Muscle of leg (tissue), 11 donors: ENCODE results near the gene SLC35E3. TPM values are rescaled to one million over a fixed set of nuclear protein-coding genes. Genes with fewer than 3 reads are reported as not detected.
"Not testable (repeated sequence)": the region's sequence is repeated elsewhere in the genome, so short reads cannot be mapped to it uniquely, and the experiment has no call there.

Source experiments
- DNase-seq: peaks from one replicate; pipeline ENCODE4 v3.0.0; 2013
- H3K27ac ChIP-seq: one replicate; pipeline ENCODE4 v1.5.1; 2013; ENCODE audit warnings: mild to moderate bottlenecking, low read length, control low read depth
- H3K27me3 ChIP-seq: one replicate; pipeline ENCODE4 v1.6.1; 2013; ENCODE audit warnings: low read length; ENCODE audit not compliant: control insufficient read depth, insufficient read depth
- H3K36me3 ChIP-seq: one replicate; pipeline ENCODE4 v1.6.1; 2013; ENCODE audit warnings: low read length; ENCODE audit not compliant: control insufficient read depth, insufficient read depth
- H3K4me1 ChIP-seq: one replicate; pipeline ENCODE4 v1.6.1; 2013; ENCODE audit warnings: low read length; ENCODE audit not compliant: control insufficient read depth, insufficient read depth
- H3K4me3 ChIP-seq: one replicate; pipeline ENCODE4 v1.5.1; 2013; ENCODE audit warnings: low read length, control low read depth
- H3K9me3 ChIP-seq: replicated peaks from 2 replicates; pipeline ENCODE4 v1.6.1; 2013; ENCODE audit warnings: low read depth, low read length; ENCODE audit not compliant: control insufficient read depth
- WGBS: methylation state at CpG from one replicate; pipeline ENCODE4 v1.1.5; 2013; ENCODE audit warnings: missing lambda C conversion rate; ENCODE audit not compliant: insufficient coverage; 5-methylcytosine and 5-hydroxymethylcytosine counted together
- polyA plus RNA-seq, 8 donors: library from polyadenylated mRNA; unstranded; fragments of 120-200 nt; gene quantifications; one replicate each; pipeline versions ENCODE4 v1.2.1 to v1.2.3, GENCODE V29; 2013; ENCODE audit warnings: inconsistent platforms in 1 of 8, low replicate concordance in 1 of 8; ENCODE audit not compliant: insufficient read length in 8 of 8, insufficient read depth in 1 of 8
- total RNA-seq: library from RNA; stranded (reverse); fragments of 120-200 nt; gene quantifications from one replicate; pipeline ENCODE4 v1.2.4, GENCODE V29; 2013

Gene SLC35E3
- total and polyA plus RNA-seq, 9 donors: 11.0 to 24.8 (median 16.6) TPM

DNA sequence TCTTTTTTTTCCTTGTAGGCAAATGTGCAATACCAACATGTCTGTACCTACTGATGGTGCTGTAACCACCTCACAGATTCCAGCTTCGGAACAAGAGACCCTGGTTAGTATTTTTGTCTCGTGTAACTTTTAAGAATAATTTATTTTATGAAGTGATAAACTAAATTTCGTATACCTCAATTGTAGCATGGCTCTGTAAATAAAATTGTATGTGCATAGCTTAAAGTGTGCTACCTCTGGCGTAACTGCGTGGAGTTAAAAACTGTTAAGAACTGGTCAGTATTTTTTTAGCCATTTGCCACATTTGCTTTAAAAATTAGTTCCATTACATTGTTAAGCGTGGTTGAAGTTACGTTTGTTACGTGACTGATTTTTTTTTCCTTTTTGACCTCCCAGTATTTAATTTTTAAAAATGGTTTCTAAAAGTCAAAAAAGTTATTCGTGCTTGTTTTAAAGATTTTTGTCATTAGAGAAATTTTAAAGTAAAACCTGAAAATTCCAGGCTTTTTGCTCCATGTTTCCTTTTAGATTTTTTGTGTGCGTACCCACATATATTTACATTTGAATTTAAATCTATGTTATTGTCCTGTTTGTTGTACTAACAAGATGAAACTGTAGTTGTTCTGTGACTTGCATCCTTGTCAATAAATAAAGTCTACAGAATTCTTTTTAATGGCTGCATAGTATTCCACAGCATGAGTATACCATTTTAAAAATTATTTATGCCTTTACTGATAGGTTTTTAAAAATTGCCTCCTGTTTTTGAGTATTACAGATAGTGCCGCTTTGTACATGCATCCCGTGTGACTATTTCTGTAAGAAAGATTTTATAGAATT is 63.4 kb downstream of the SLC35E3 start:
- no peaks in the 10 kb centered on the region for H3K27me3 ChIP-seq
- peak overlapping the region; percentile 99 for H3K4me3 ChIP-seq
- H3K4me1 ChIP-seq: peaks cover 3% of the 10 kb centered on the region
- WGBS: no CpG with 5 or more reads among the region's 12 CpGs
- peak overlapping the region; percentile 99 for H3K27ac ChIP-seq
- no peak for DNase-seq
- H3K36me3 ChIP-seq: peaks cover 22% of the 10 kb centered on the region
- no peaks in the 10 kb centered on the region for H3K9me3 ChIP-seq

- DNase-seq, H3K4me1 ChIP-seq, H3K4me3 ChIP-seq, H3K27ac ChIP-seq, H3K27me3 ChIP-seq, H3K9me3 ChIP-seq: not testable (repeated sequence)
- H3K36me3 ChIP-seq: peaks cover 27% of the 10 kb centered on the region
- 95% methylated on average over 3 of the region's 13 CpGs for WGBS
Observed at GRCh38 chr12:68810027-68810389, 64.0 kb downstream of the SLC35E3 start.

- not testable (repeated sequence) for H3K9me3 ChIP-seq, H3K27me3 ChIP-seq, H3K4me1 ChIP-seq, H3K27ac ChIP-seq, DNase-seq, H3K4me3 ChIP-seq
- H3K36me3 ChIP-seq: peaks cover 36% of the 10 kb centered on the region
- 70% methylated on average over 2 of the region's 6 CpGs for WGBS
Observed at GRCh38 chr12:68811573-68811972, 65.6 kb downstream of the SLC35E3 start.

GRCh38 chr12:68812553-68813241 is 66.7 kb downstream of the SLC35E3 start:
- no peaks in the 10 kb centered on the region for H3K9me3 ChIP-seq
- no peaks in the 10 kb centered on the region for H3K27me3 ChIP-seq
- H3K27ac ChIP-seq: no peak overlapping the region
- no CpG with 5 or more reads among the region's 1 CpG for WGBS
- DNase-seq: no peak
- H3K4me3 ChIP-seq: no peak overlapping the region
- no peaks in the 10 kb centered on the region for H3K4me1 ChIP-seq
- H3K36me3 ChIP-seq: peaks cover 39% of the 10 kb centered on the region

DNA sequence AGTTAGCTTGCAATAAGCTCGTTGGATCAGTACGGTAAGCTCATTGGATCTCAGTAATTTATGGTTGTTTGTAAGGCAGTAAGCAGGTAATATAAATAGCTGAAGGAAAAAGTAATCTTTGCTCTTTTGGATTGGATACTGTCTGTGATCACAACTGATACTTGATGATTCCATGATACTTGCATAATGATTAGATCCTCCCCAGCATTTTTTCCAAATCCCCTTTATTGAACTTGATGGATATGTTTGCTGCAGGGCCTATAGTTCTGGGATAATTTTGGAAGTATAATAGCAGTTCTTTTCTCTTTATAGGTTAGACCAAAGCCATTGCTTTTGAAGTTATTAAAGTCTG is 67.2 kb downstream of the SLC35E3 start:
- Histone ChIP-seq H3K4me1 (no peaks in the 10 kb centered on the region), H3K27ac (no peak overlapping the region), H3K36me3 (peaks cover 42% of the 10 kb centered on the region), H3K27me3 (no peaks in the 10 kb centered on the region), H3K4me3 (no peak overlapping the region), H3K9me3 (no peaks in the 10 kb centered on the region)
- no peak for DNase-seq
- no CpG with 5 or more reads among the region's 2 CpGs for WGBS

GRCh38 chr12:68814490-68815231 is 68.7 kb downstream of the SLC35E3 start:
- H3K27ac ChIP-seq: no peak overlapping the region
- DNase-seq: no peak
- no CpG with 5 or more reads among the region's 3 CpGs for WGBS
- no peaks in the 10 kb centered on the region for H3K9me3 ChIP-seq
- no peaks in the 10 kb centered on the region for H3K4me1 ChIP-seq
- no peaks in the 10 kb centered on the region for H3K27me3 ChIP-seq
- H3K36me3 ChIP-seq: peaks cover 47% of the 10 kb centered on the region
- no peak overlapping the region for H3K4me3 ChIP-seq

- no peak for DNase-seq
- peaks cover 43% of the 10 kb centered on the region for H3K36me3 ChIP-seq
- H3K27me3 ChIP-seq: no peaks in the 10 kb centered on the region
- no peak overlapping the region for H3K4me3 ChIP-seq
- H3K27ac ChIP-seq: no peak overlapping the region
- no CpG with 5 or more reads among the region's 5 CpGs for WGBS
- no peaks in the 10 kb centered on the region for H3K9me3 ChIP-seq
- H3K4me1 ChIP-seq: no peaks in the 10 kb centered on the region
Observed at GRCh38 chr12:68815232-68815927, 69.4 kb downstream of the SLC35E3 start.

GRCh38 chr12:68815928-68816800 is 70.2 kb downstream of the SLC35E3 start:
- H3K4me3 ChIP-seq: no peak overlapping the region
- H3K4me1 ChIP-seq: no peaks in the 10 kb centered on the region
- peaks cover 45% of the 10 kb centered on the region for H3K36me3 ChIP-seq
- 100% methylated on average over 1 of the region's 8 CpGs for WGBS
- no peak for DNase-seq
- H3K27ac ChIP-seq: no peak overlapping the region
- H3K27me3 ChIP-seq: no peaks in the 10 kb centered on the region
- no peaks in the 10 kb centered on the region for H3K9me3 ChIP-seq

- not testable (repeated sequence) for H3K4me3 ChIP-seq, DNase-seq, H3K4me1 ChIP-seq, H3K27me3 ChIP-seq, H3K27ac ChIP-seq, H3K9me3 ChIP-seq
- 86% methylated on average over 5 of the region's 13 CpGs for WGBS
- peaks cover 42% of the 10 kb centered on the region for H3K36me3 ChIP-seq
Observed at GRCh38 chr12:68819481-68819880, 73.5 kb downstream of the SLC35E3 start.
